CD4-positive, CD25-positive, alpha-beta regulatory T cell (primary cell): ENCODE measurements around the gene RIMBP3C. TPM values are rescaled to one million over a fixed set of nuclear protein-coding genes. Genes with fewer than 3 reads are reported as not detected.
"Not testable (repeated sequence)": the region's sequence is repeated elsewhere in the genome, so short reads cannot be mapped to it uniquely, and the experiment has no call there.

ENCODE experiments used
- ATAC-seq, 2 donors: fragments of 150-1000 bp; cut with Tn5 transposase; one replicate each; pipeline ENCODE4 v1.10.0; 2021; ENCODE audit warnings: low read depth in 2 of 2, moderate number of reproducible peaks in 2 of 2, moderate library complexity in 1 of 2
- DNase-seq, 3 donors: peaks; one replicate each; pipeline versions ENCODE4 v3.0.0 to v3.0.0-alpha.2; 2012 to 2022; ENCODE audit warnings: mixed read lengths in 1 of 3
- H3K27ac ChIP-seq: one replicate; pipeline ENCODE4 v1.7.0; 2013; ENCODE audit warnings: mild to moderate bottlenecking, low read length; ENCODE audit not compliant: insufficient read depth, poor library complexity, severe bottlenecking
- H3K27me3 ChIP-seq: one replicate; pipeline ENCODE4 v1.7.0; 2013; ENCODE audit warnings: low read length; ENCODE audit not compliant: control insufficient read depth, insufficient read depth
- H3K36me3 ChIP-seq: one replicate; pipeline ENCODE4 v1.7.0; 2013; ENCODE audit warnings: mild to moderate bottlenecking, low read length, moderate library complexity; ENCODE audit not compliant: control insufficient read depth, insufficient read depth
- H3K4me1 ChIP-seq: 2 replicates; pipeline ENCODE4 v1.7.0; 2013; ENCODE audit warnings: mild to moderate bottlenecking, low read length; ENCODE audit not compliant: insufficient read depth, control insufficient read depth, poor library complexity, severe bottlenecking
- H3K4me3 ChIP-seq: one replicate; pipeline ENCODE4 v1.7.0; 2013; ENCODE audit warnings: low read depth, mild to moderate bottlenecking, low read length, moderate library complexity
- H3K9me3 ChIP-seq, 2 experiments: 1 replicate in 1 of 2; 2 replicates in 1 of 2; pipeline ENCODE4 v1.7.0; 2013; ENCODE audit warnings: low read length in 2 of 2, mild to moderate bottlenecking in 1 of 2, moderate library complexity in 1 of 2; ENCODE audit not compliant: control insufficient read depth in 2 of 2
- H3K27ac Mint-ChIP-seq, 3 donors: one replicate each; pipeline ENCODE4 v1.8.0; 2020 to 2022; ENCODE audit warnings: mild to moderate bottlenecking in 3 of 3, mixed read lengths in 3 of 3, moderate library complexity in 2 of 3
- H3K27me3 Mint-ChIP-seq: one replicate; pipeline ENCODE4 v1.8.0; 2022; ENCODE audit warnings: mild to moderate bottlenecking, mixed read lengths
- H3K36me3 Mint-ChIP-seq: one replicate; pipeline ENCODE4 v1.8.0; 2020; ENCODE audit warnings: mixed read lengths
- H3K4me1 Mint-ChIP-seq, 4 donors: one replicate each; pipeline ENCODE4 v1.8.0; 2020 to 2022; ENCODE audit warnings: mixed read lengths in 4 of 4, mild to moderate bottlenecking in 1 of 4
- H3K4me3 Mint-ChIP-seq, 4 donors: one replicate each; pipeline ENCODE4 v1.8.0; 2020 to 2022; ENCODE audit warnings: mild to moderate bottlenecking in 4 of 4, mixed read lengths in 4 of 4, moderate library complexity in 3 of 4
- H3K9me3 Mint-ChIP-seq, 7 donors: one replicate each; pipeline ENCODE4 v1.8.0; 2020 to 2022; ENCODE audit warnings: mixed read lengths in 7 of 7, mild to moderate bottlenecking in 3 of 7, moderate library complexity in 2 of 7
- polyA plus RNA-seq, 4 donors: library from polyadenylated mRNA; unstranded; fragments of 300-500 nt; fragmentation: Illumina TruSeq; gene quantifications; one replicate each; pipeline ENCODE4 v1.2.3, GENCODE V29; 2021
- total RNA-seq: library from RNA; stranded (reverse); gene quantifications from one replicate; pipeline ENCODE4 v1.2.3, GENCODE V29; 2022

The RIMBP3C gene
- total and polyA plus RNA-seq, 5 donors from 2014 or later: 0.38 to 0.87 (median 0.49) TPM; not detected in 1

- Mint-ChIP-seq H3K9me3 (peaks cover 0 to 2% (median 0%) of the 10 kb centered on the region in 7 donors), H3K36me3 (peaks cover 7% of the 10 kb centered on the region), H3K27ac (peak overlapping the region; percentile 56 to 84 (median 84)), H3K4me1 (peaks cover 44 to 65% (median 51%) of the 10 kb centered on the region in 4 donors), H3K4me3 (peak overlapping the region; percentile 91 to 97 (median 92)), H3K27me3 (peaks cover 5% of the 10 kb centered on the region)
- Histone ChIP-seq H3K27ac (peak overlapping the region; percentile 44), H3K4me3 (peak overlapping the region; percentile 63), H3K9me3 (no peaks in the 10 kb centered on the region), H3K27me3 (no peaks in the 10 kb centered on the region), H3K4me1 (peaks cover 55% of the 10 kb centered on the region), H3K36me3 (peaks cover 8% of the 10 kb centered on the region)
- ATAC-seq (no peak), DNase-seq (no peak)
Measured at GRCh38 chr22:21569459-21570170, 18.4 kb upstream of the RIMBP3C start.

DNA sequence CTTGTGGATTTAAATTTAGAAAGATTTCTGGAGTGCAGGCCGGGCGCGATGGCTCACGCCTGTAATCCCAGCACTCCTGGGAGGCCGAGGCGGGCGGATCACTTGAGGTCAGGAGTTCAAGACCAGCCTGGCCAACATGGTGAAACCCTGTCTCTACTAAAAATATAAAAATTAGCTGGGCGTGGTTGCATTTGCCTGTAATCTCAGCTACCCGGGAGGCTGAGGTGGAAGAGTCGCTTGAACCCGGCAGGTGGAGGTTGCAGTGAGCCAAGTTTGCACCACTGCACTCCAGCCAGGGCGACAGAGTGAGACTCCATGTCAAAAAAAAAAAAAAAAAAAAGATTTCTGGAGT lies 17.8 kb upstream of the RIMBP3C start:
- ATAC-seq, H3K27me3 Mint-ChIP-seq, H3K36me3 Mint-ChIP-seq, H3K36me3 ChIP-seq, DNase-seq, H3K27me3 ChIP-seq, H3K9me3 Mint-ChIP-seq, H3K9me3 ChIP-seq: not testable (repeated sequence)
- H3K4me1 Mint-ChIP-seq: peaks cover 39 to 60% (median 45%) of the 10 kb centered on the region in 4 donors
- peak overlapping the region; percentile 91 to 97 (median 92) for H3K4me3 Mint-ChIP-seq
- H3K4me1 ChIP-seq: peaks cover 52% of the 10 kb centered on the region
- H3K27ac Mint-ChIP-seq: peak overlapping the region; percentile 26 to 93 (median 84)
- H3K4me3 ChIP-seq: peak overlapping the region; percentile 86
- peak overlapping the region; percentile 81 for H3K27ac ChIP-seq

DNA sequence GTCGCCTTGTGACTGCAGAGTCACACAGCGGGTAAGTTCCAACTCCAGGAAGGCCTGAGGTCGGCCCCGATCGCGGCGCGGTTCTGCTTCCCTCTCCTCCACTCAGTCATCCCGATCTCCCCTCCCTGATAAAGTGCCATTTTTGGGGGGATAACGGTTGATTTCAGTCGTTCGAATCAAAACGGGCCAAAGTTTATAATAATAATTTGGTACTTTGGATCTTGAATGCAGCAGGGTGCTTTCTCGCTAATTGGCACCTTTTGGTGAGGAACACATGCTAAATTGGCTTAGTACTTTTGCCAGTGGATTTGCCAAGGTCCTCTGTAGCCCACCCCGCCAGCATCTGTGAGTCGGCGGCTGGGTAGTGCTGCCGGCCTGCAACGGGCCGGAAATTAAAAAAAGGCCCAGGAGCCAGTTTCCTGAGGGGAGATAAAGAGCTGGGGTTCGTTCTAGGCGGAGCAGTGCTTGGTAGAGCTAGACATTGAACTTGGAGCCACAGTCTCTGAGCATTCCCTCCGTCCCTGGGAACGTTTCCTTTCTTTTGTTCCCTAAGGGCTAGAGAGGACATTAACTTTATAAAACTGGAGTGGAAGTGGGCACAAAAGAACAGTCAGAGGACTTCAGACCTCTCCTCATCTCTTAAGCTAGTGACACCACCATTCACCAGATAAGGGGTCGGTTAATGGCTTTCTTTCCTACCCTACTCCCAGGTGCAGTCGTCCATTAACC lies 17.2 kb upstream of the RIMBP3C start:
- H3K27me3 Mint-ChIP-seq: peaks cover 5% of the 10 kb centered on the region
- peaks cover 46% of the 10 kb centered on the region for H3K4me1 ChIP-seq
- peak overlapping the region; percentile 81 for H3K27ac ChIP-seq
- H3K4me3 Mint-ChIP-seq: peak overlapping the region; percentile 91 to 97 (median 92)
- H3K9me3 Mint-ChIP-seq: peaks cover 0 to 2% (median 0%) of the 10 kb centered on the region in 7 donors
- H3K27ac Mint-ChIP-seq: peak overlapping the region; percentile 77 to 93 (median 90)
- no peaks in the 10 kb centered on the region for H3K27me3 ChIP-seq
- no peaks in the 10 kb centered on the region for H3K9me3 ChIP-seq
- peak; percentile 3 to 20 for ATAC-seq
- peak overlapping the region; percentile 86 for H3K4me3 ChIP-seq
- peaks cover 8% of the 10 kb centered on the region for H3K36me3 ChIP-seq
- H3K4me1 Mint-ChIP-seq: peaks cover 38 to 54% (median 44%) of the 10 kb centered on the region in 4 donors
- peak in 1 of 3 donors; percentile 50 for DNase-seq
- peaks cover 7% of the 10 kb centered on the region for H3K36me3 Mint-ChIP-seq

- DNase-seq (peak; percentile 75 to 90 (median 82)), ATAC-seq (peak; percentile 83 to 85)
- peaks cover 5% of the 10 kb centered on the region for H3K27me3 Mint-ChIP-seq
- peak within 1 kb of the TSS; percentile 86 for H3K4me3 ChIP-seq
- H3K4me3 Mint-ChIP-seq: peak within 1 kb of the TSS; percentile 91 to 97 (median 92)
- H3K27ac Mint-ChIP-seq: peak within 1 kb of the TSS; percentile 77 to 93 (median 90)
- peak within 1 kb of the TSS; percentile 81 for H3K27ac ChIP-seq
- H3K9me3 Mint-ChIP-seq: no peaks in the 10 kb centered on the region
- H3K9me3 ChIP-seq: no peaks in the 10 kb centered on the region
- H3K4me1 ChIP-seq: peaks cover 38% of the 10 kb centered on the region
- peaks cover 32 to 46% (median 38%) of the 10 kb centered on the region in 4 donors for H3K4me1 Mint-ChIP-seq
- H3K27me3 ChIP-seq: no peaks in the 10 kb centered on the region
- H3K36me3 Mint-ChIP-seq: peaks cover 4% of the 10 kb centered on the region
- peaks cover 2% of the 10 kb centered on the region for H3K36me3 ChIP-seq
Measured at GRCh38 chr22:21567456-21568346, 16.4 kb upstream of the RIMBP3C start, which contains the start of gene UBE2L3. Gene UBE2L3, plus strand, starts transcription at chr22:21567714. Its CDS starts 31 bp downstream, at chr22:21567745.

GRCh38 chr22:21564411-21564810 lies 13.2 kb upstream of the RIMBP3C start:
- H3K27ac Mint-ChIP-seq: no peak overlapping the region
- H3K27ac ChIP-seq: no peak overlapping the region
- no peaks in the 10 kb centered on the region for H3K36me3 ChIP-seq
- peaks cover 13% of the 10 kb centered on the region for H3K4me1 ChIP-seq
- H3K27me3 ChIP-seq: no peaks in the 10 kb centered on the region
- H3K9me3 ChIP-seq: no peaks in the 10 kb centered on the region
- peaks cover 9% of the 10 kb centered on the region for H3K27me3 Mint-ChIP-seq
- H3K4me1 Mint-ChIP-seq: peaks cover 9 to 15% (median 9%) of the 10 kb centered on the region in 4 donors
- no peaks in the 10 kb centered on the region for H3K36me3 Mint-ChIP-seq
- peak overlapping the region in 2 of 4 donors; percentile 77 to 78 for H3K4me3 Mint-ChIP-seq
- no peak overlapping the region for H3K4me3 ChIP-seq
- ATAC-seq (no peak), DNase-seq (no peak)
- H3K9me3 Mint-ChIP-seq: no peaks in the 10 kb centered on the region

- no peak overlapping the region for H3K4me3 ChIP-seq
- no peaks in the 10 kb centered on the region for H3K36me3 ChIP-seq
- H3K27ac ChIP-seq: no peak overlapping the region
- H3K9me3 Mint-ChIP-seq: no peaks in the 10 kb centered on the region
- peak overlapping the region in 2 of 4 donors; percentile 77 to 78 for H3K4me3 Mint-ChIP-seq
- peaks cover 9% of the 10 kb centered on the region for H3K27me3 Mint-ChIP-seq
- DNase-seq (no peak), ATAC-seq (no peak)
- H3K27ac Mint-ChIP-seq: no peak overlapping the region
- no peaks in the 10 kb centered on the region for H3K9me3 ChIP-seq
- H3K4me1 ChIP-seq: peaks cover 8% of the 10 kb centered on the region
- no peaks in the 10 kb centered on the region for H3K36me3 Mint-ChIP-seq
- H3K27me3 ChIP-seq: no peaks in the 10 kb centered on the region
- peaks cover 4 to 10% (median 6%) of the 10 kb centered on the region in 4 donors for H3K4me1 Mint-ChIP-seq
Measured at GRCh38 chr22:21563912-21564311, 12.7 kb upstream of the RIMBP3C start.

- H3K4me1 Mint-ChIP-seq, H3K4me3 Mint-ChIP-seq: not testable (repeated sequence)
Measured at GRCh38 chr22:21560657-21561056, 9.4 kb upstream of the RIMBP3C start.

More at GRCh38 chr22:21560657-21561056, 9.4 kb upstream of the RIMBP3C start:
- H3K9me3 ChIP-seq, H3K36me3 ChIP-seq, DNase-seq, ATAC-seq, H3K36me3 Mint-ChIP-seq, H3K4me3 ChIP-seq, H3K27me3 Mint-ChIP-seq, H3K27me3 ChIP-seq, H3K4me1 ChIP-seq, H3K27ac ChIP-seq, H3K9me3 Mint-ChIP-seq, H3K27ac Mint-ChIP-seq: not testable (repeated sequence)
